GM12891 (cell line): ENCODE results near the gene ATP1B3.

Experiments
- POLR2A ChIP-seq: IDR thresholded peaks from 2 replicates; pipeline ENCODE4 v1.6.1; 2011; ENCODE audit warnings: low read depth, low read length, control low read depth
- POLR2AphosphoS5 ChIP-seq: IDR thresholded peaks from 2 replicates; pipeline ENCODE4 v1.6.1; 2011; ENCODE audit warnings: low read depth, low read length, control low read depth
- POU2F2 ChIP-seq: IDR thresholded peaks from 2 replicates; pipeline ENCODE4 v1.6.1; 2011; ENCODE audit warnings: low read depth, mild to moderate bottlenecking, control low read depth, low read length, moderate library complexity
- SPI1 ChIP-seq: IDR thresholded peaks from 2 replicates; pipeline ENCODE4 v1.6.1; 2011; ENCODE audit warnings: low read depth, low read length, control low read depth
- TAF1 ChIP-seq: IDR thresholded peaks from 2 replicates; pipeline ENCODE4 v1.6.1; 2011; ENCODE audit warnings: low read depth, low read length, control low read depth

- TF ChIP-seq POLR2AphosphoS5 (no peak), POLR2A (no peak), SPI1 (no peak), TAF1 (no peak), POU2F2 (no peak)
Measured at GRCh38 chr3:141920701-141921100, 44.3 kb downstream of the ATP1B3 start.
